SU-DHL-6 (cell line): ENCODE data around the gene HARS1.
"Not testable (repeated sequence)": the region's sequence is repeated elsewhere in the genome, so short reads cannot be mapped to it uniquely, and the experiment has no call there.

Experiments
- H2AFZ ChIP-seq: fragments of 200-600 bp; sonication (generic); 2 replicates; pipeline ENCODE4 v1.6.1; 2014; ENCODE audit warnings: low read depth, mild to moderate bottlenecking, moderate library complexity, mixed read lengths, antibody characterized with exemption, low read length; ENCODE audit not compliant: severe bottlenecking
- H3F3A ChIP-seq: fragments of 200-600 bp; shearing (Covaris generic); 2 replicates; pipeline ENCODE4 v1.6.0; 2016; ENCODE audit warnings: antibody characterized with exemption, mild to moderate bottlenecking; ENCODE audit not compliant: insufficient read depth
- H3K27ac ChIP-seq: fragments of 200-600 bp; sonication (generic); 2 replicates; pipeline ENCODE4 v1.5.1; 2016; ENCODE audit warnings: low read depth, mild to moderate bottlenecking, low read length, moderate library complexity, mixed read lengths
- H3K27me3 ChIP-seq: fragments of 200-600 bp; sonication (generic), shearing (Covaris generic); 2 replicates; pipeline ENCODE4 v1.6.0; 2014; ENCODE audit warnings: mild to moderate bottlenecking, low read length
- H3K36me3 ChIP-seq: fragments of 200-600 bp; sonication (generic); 2 replicates; pipeline ENCODE4 v1.6.1; 2014; ENCODE audit warnings: mild to moderate bottlenecking, low read length, mixed read lengths
- H3K4me2 ChIP-seq: fragments of 300-600, 200-600 bp; shearing (Covaris generic), sonication (generic); 2 replicates; pipeline ENCODE4 v1.6.0; 2014; ENCODE audit warnings: low read length, low read depth, mild to moderate bottlenecking; ENCODE audit not compliant: poor library complexity, severe bottlenecking
- H3K4me3 ChIP-seq: fragments of 200-600 bp; sonication (generic); 2 replicates; pipeline ENCODE4 v1.5.1; 2014; ENCODE audit warnings: antibody characterized with exemption, low read length, mild to moderate bottlenecking, mixed read lengths; ENCODE audit not compliant: insufficient read depth, poor library complexity, severe bottlenecking
- H3K79me2 ChIP-seq: fragments of 200-600 bp; sonication (generic); 2 replicates; pipeline ENCODE4 v1.6.1; 2014; ENCODE audit warnings: mild to moderate bottlenecking, low read length, moderate library complexity; ENCODE audit not compliant: insufficient read depth
- H3K9ac ChIP-seq: fragments of 200-600 bp; sonication (generic); 2 replicates; pipeline ENCODE4 v1.7.0; 2014; ENCODE audit warnings: mild to moderate bottlenecking, low read length
- H3K9me2 ChIP-seq: fragments of 200-600 bp; sonication (generic); replicated peaks from 2 replicates; pipeline ENCODE4 v1.6.1; 2014; ENCODE audit warnings: low read length; ENCODE audit not compliant: insufficient read depth
- H3K9me3 ChIP-seq: fragments of 200-600 bp; sonication (generic); 2 replicates; pipeline ENCODE4 v1.6.1; 2014; ENCODE audit warnings: low read length, mixed read lengths; ENCODE audit not compliant: insufficient read depth
- H4K20me1 ChIP-seq: fragments of 200-600 bp; sonication (generic); 2 replicates; pipeline ENCODE4 v1.6.1; 2014; ENCODE audit warnings: low read depth, mild to moderate bottlenecking, antibody characterized with exemption, low read length, moderate library complexity, mixed read lengths
- EZH2phosphoT487 ChIP-seq: fragments of 200-600 bp; sonication (generic), shearing (Covaris generic); conservative IDR thresholded peaks from 2 replicates; pipeline ENCODE4 v1.6.1; 2018; ENCODE audit warnings: mild to moderate bottlenecking, antibody characterized with exemption, low read length, moderate library complexity, mixed read lengths
- TF ChIP-seq, protein P1 (sequence below): fragments of 200-600 bp; sonication (generic); IDR thresholded peaks from one replicate; pipeline ENCODE4 v1.5.1; 2017; ENCODE audit warnings: antibody characterized with exemption, mild to moderate bottlenecking, low read length, moderate library complexity; ENCODE audit not compliant: insufficient read depth, poor library complexity, severe bottlenecking

HARS1 gene

GRCh38 chr5:140733098-140733497 lies 41.9 kb upstream of the HARS1 start:
- H3K4me2 ChIP-seq = no peak overlapping the region
- TF ChIP-seq EZH2phosphoT487 = no peak
- TF ChIP-seq, protein P1, sequence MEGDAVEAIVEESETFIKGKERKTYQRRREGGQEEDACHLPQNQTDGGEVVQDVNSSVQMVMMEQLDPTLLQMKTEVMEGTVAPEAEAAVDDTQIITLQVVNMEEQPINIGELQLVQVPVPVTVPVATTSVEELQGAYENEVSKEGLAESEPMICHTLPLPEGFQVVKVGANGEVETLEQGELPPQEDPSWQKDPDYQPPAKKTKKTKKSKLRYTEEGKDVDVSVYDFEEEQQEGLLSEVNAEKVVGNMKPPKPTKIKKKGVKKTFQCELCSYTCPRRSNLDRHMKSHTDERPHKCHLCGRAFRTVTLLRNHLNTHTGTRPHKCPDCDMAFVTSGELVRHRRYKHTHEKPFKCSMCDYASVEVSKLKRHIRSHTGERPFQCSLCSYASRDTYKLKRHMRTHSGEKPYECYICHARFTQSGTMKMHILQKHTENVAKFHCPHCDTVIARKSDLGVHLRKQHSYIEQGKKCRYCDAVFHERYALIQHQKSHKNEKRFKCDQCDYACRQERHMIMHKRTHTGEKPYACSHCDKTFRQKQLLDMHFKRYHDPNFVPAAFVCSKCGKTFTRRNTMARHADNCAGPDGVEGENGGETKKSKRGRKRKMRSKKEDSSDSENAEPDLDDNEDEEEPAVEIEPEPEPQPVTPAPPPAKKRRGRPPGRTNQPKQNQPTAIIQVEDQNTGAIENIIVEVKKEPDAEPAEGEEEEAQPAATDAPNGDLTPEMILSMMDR = no peak
- no peak overlapping the region for H2AFZ ChIP-seq
- no peak overlapping the region for H3K4me3 ChIP-seq
- H3K27ac ChIP-seq = no peak overlapping the region
- no peaks in the 10 kb centered on the region for H3K9me3 ChIP-seq
- no peaks in the 10 kb centered on the region for H3K36me3 ChIP-seq
- H3F3A ChIP-seq = no peaks in the 10 kb centered on the region
- no peak overlapping the region for H3K9ac ChIP-seq
- no peaks in the 10 kb centered on the region for H3K9me2 ChIP-seq
- H4K20me1 ChIP-seq = no peaks in the 10 kb centered on the region
- H3K27me3 ChIP-seq = no peaks in the 10 kb centered on the region
- H3K79me2 ChIP-seq = no peaks in the 10 kb centered on the region

- H3K9ac ChIP-seq = no peak overlapping the region
- H3K36me3 ChIP-seq = no peaks in the 10 kb centered on the region
- no peaks in the 10 kb centered on the region for H3K9me2 ChIP-seq
- TF ChIP-seq EZH2phosphoT487 = no peak
- TF ChIP-seq, protein P1 = no peak
- H3K27ac ChIP-seq = no peak overlapping the region
- H3K4me3 ChIP-seq = no peak overlapping the region
- no peaks in the 10 kb centered on the region for H4K20me1 ChIP-seq
- no peaks in the 10 kb centered on the region for H3F3A ChIP-seq
- H3K4me2 ChIP-seq = no peak overlapping the region
- H3K27me3 ChIP-seq = no peaks in the 10 kb centered on the region
- H2AFZ ChIP-seq = no peak overlapping the region
- H3K9me3 ChIP-seq = no peaks in the 10 kb centered on the region
- no peaks in the 10 kb centered on the region for H3K79me2 ChIP-seq
Observed at GRCh38 chr5:140725799-140726471, 34.8 kb upstream of the HARS1 start.

DNA sequence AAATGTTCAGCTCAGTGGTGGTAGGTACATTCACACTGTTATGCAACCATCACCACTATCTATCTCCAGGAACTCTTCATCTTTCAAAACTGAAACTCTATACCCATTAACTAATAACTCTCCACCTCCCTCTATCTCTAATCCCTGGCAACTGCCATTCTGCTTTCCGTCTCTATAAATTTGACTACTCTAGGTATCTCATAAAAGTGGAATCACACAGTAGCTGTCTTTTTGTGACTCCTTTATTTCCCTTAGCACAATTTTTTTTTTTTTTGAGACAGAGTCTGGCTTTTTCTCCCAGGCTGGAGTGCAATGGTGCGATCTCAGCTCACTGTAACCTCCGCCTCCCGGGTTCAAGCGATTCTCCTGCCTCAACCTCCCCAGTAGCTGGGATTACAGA lies 30.2 kb upstream of the HARS1 start:
- H3K36me3 ChIP-seq, H2AFZ ChIP-seq, H4K20me1 ChIP-seq, H3K9me2 ChIP-seq, H3K9ac ChIP-seq, H3K27ac ChIP-seq, H3K27me3 ChIP-seq, H3K9me3 ChIP-seq, H3K79me2 ChIP-seq, H3K4me2 ChIP-seq, H3K4me3 ChIP-seq, H3F3A ChIP-seq: not testable (repeated sequence)

DNA sequence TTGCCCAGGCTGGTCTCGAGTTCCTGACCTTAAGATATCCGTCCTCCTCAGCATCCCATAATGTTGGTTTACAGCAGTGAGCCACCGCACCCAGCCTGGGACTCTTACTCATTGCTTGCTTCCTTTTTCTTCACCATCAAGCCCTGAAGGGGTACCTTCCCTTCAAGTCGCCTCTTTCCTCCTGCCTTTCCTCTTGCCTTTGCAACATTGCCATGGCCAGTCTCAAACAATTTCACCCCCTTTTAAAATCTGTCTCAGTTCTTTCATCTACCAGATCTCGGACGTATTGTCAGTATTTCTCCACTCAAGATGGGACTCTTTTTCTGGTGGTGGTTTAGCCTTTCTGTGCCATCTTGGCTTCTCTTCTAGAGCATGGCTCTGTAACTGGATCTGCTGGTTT lies 29.6 kb upstream of the HARS1 start:
- H3K4me2 ChIP-seq = not testable (repeated sequence)

More for the DNA sequence above, 29.6 kb upstream of the HARS1 start:
- H4K20me1 ChIP-seq, H3K9me3 ChIP-seq, H3K4me3 ChIP-seq, H3K9me2 ChIP-seq, H3K79me2 ChIP-seq, H3K27me3 ChIP-seq, H3K36me3 ChIP-seq, H3K27ac ChIP-seq, H3K9ac ChIP-seq, H3F3A ChIP-seq, H2AFZ ChIP-seq: not testable (repeated sequence)
